NCI-H69 (cell line): ENCODE data around the gene MAB21L1.

Experiments used
- DNase-seq: peaks from one replicate; lab custom pipeline; 2025; lab: John Stamatoyannopoulos, UW

The MAB21L1 gene

DNA sequence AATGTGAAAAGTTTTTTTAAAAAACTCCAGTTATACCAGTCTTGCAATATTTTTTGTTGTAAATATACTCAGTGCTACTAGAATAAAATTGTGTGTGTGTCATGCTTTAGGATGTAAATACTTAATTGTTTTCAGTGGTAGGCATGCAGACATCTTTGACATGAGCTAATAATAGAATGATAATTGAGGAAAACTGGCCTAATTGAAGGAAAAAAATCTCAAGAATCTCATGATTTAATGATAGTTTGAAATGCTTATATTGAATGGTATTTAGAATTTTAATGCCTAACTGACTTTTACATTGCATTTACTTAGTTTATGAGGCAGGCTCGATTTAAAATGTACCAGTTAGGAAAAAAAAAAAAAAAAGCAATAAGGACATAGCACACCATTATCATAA, 3.2 kb upstream of the MAB21L1 start:
- DNase-seq: no peak

DNA sequence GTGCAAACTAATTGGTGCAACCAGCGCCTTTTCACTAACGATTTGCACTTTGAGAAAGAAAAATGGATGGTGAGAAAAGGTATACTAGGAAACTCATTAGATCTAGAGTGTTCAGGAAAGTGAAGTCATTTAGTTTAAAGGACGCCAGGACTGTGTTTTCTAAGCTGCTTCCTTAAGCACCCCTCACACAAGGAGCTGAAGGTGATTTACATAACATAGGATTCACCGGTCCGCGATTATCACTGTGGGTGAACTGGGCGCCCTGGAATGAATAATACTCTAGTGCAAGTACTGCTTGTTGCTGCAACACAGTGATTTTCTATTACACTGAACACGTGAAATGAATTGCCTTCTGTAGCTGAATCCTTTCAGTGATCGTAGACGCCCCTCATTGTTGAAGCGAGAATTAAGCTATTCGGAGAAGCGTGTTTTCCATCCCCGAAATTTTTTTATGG, 2.6 kb upstream of the MAB21L1 start:
- DNase-seq: no peak

DNA sequence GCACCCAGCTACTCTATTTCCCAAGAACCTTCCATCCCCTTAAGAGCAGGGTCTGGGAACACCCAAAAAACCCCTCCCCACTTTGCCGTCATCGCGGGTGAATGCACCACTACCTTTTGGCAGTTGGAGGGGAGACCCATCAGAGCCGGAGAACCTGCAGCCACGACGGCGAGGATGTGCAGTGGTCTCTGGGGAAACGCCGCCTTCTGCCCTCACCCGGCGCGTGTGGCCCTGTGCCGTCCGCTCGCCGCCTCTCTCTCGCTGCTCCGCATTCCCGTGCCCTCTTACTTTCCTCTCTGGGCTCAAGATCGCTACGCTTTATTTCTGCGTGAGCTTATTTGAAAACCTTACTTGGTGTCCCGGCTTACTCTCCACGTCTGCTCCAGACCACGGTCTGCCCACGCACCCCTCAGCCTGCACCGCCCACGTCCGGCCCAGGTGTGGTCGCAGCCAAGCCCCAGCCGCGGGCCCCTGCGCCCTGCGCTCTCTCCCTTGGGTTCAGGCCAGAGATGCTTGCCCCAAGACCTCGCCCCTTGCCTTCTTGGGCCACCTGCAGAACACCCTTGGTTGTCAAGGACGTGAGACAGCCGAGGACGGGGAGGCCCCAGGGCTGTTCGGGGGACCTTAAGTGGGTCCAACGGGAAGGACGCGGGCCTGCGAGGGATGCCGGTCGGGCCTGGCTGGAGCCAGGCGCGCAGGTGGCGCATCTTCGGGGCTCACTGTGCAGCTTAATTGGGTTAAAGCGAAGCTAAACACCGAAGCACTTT, 2.0 kb upstream of the MAB21L1 start:
- no peak for DNase-seq

DNA sequence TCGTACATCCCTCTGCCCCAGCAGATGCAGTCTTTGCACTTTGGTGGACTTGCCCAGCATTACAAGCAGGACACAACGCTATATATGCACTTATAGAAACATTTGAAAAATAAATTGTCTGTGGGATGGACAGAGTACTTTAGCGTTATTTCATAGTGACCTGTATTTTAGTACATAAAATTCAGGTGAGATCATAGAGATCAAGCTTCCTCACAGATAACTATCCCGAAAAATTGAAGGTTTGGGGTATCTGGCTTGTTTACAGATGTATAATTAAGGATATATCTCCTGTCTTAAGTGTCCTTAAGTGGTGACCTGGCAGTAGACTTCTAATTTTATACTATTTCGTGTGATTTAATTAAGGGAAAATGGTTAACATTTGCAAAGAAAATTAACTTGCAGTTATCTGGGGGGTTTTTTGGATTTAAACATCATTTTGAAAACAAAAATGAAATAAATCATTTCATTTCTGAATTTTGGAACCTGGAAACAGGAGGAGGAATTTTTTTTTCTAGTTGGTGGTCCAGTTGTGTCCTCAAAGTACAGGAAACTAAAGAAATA, 977 bp upstream of the MAB21L1 start:
- peak; percentile 2 for DNase-seq

DNA sequence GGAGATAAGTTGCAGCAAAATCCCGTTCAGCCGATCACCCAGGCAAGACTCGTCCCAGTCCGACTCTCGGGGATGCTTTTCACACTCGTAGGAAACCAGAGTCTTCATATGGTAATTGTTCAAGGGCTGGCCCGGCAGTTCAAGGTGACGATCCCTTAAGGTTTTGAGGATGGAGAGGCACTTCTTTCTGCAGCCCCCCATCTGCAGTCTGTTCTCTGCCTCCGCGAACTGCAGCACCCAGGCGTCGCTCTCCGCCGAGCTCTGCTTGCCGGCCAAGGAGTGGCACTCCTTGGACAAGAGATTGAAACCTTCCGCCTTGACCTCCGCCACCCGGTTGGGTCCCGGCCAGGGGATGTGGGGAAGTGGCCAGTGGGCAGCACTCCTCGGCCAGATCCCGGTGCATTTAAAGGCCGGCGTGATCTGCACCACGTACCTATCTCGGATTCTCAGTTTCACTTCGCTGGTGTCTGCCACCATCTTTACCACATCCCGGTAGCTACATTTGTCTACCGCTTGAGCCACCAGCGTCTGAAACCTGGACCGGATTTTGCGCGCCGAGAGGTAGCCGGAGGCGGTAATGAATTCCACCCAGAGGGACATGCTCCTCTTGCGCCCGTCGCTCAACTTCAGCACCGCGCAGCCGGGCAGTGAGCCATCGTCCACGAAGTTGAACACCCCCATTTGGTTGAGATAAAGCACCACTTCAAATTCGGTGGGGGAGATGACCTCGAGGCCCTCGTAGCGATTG, 1.1 kb downstream of the MAB21L1 start:
- DNase-seq: no peak

DNA sequence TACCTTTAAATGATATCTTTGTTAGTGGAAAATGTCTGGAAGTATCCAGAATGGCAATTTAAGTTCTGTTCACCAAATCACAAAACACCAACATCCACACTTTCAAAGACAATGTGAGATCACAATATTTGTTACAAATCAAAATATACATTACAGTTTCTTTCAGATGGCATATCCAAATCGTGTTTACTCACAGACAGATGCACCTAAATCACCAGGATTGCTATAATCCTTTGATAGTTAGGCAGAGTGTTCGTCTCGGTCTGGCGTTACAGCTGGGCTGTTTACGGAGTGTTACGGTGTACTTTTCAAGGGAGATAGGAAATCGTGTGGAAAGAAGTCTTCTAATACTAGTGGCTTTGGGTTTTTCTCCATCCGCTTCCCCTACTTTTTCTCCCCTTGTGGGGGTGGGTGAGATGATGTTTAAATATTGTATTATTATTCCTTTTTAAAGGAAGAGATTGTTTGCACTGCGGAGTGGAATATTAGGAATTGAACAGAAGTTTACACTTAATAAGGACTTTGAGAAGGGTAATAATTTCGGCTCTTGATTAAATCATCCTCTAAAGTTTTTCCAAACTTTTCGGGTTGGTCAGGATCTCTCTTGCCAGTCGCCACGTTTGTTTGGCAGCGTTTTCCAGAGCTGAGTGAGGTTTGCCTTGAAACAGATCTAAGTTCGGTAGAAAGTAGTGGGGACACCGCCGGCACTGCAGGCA, 1.8 kb downstream of the MAB21L1 start:
- no peak for DNase-seq

DNA sequence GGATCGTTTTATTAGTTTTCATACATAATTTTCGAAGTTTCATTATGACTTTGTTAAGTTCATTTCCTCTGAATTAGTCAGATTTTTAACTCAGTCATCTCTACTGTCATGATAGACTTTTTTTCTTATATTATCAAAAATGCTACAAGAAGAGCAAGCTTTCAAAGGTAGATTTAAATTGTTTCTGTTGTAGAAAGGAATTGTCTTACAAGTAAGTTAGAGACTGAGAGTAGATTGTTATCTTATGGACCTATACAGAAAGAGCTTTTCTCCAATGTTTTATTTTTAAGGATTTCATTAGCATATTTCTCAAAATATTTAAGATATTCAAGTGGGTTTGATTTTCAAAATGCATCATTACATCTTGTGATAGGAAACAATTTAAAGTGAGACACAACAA, 2.7 kb downstream of the MAB21L1 start:
- DNase-seq: no peak

DNA sequence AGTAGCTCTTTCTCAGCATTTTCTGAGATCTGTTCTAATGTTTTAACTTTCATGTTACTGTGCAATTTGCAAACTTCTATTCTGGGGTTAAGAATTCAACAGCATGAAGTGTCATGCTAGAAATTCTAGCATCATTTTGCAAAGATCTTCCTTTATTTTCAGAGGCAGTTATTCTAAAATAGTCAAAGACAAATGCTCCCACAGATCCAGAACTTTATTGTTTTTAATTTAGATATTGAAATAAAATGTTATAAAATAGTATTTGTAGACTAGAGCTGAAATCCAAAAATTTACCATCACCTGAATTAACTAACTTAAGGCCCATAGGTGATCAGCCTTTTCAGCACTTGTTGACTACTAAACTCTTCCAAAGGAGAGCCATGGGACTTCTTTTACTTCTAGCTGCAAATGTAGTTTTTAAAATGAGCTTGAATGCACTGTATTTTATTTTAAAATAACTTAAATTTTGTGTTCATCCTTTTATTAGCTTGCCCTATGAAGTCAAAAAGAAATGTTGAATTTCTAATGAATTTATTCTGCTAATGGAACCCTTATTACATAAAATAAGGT, 3.2 kb downstream of the MAB21L1 start:
- DNase-seq: no peak

DNA sequence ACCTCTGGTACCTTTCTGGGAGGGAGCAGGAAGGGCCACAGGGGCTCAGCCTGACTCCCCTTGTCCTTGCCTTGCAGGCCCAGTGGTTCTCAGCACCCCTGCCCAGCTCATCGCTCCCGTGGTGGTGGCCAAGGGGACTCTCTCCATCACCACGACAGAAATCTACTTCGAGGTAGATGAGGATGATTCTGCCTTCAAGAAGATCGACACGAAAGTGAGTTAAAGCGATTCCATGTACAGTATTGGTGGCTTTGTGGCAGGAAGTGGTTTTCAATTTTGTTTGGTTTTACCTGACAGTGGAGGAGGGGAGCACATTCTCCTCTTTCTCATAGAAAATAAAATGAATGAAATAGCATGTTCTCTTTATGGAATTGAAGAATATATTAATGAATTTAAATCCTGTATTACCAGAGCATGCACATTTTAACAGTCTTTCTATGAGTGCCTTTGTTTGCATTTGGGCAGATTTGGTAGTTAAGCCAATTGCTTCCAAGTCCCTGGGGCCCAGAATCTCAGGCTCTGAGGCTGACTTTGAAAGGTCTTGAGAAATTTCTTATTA, 4.1 kb downstream of the MAB21L1 start:
- peak; percentile 1 for DNase-seq

DNA sequence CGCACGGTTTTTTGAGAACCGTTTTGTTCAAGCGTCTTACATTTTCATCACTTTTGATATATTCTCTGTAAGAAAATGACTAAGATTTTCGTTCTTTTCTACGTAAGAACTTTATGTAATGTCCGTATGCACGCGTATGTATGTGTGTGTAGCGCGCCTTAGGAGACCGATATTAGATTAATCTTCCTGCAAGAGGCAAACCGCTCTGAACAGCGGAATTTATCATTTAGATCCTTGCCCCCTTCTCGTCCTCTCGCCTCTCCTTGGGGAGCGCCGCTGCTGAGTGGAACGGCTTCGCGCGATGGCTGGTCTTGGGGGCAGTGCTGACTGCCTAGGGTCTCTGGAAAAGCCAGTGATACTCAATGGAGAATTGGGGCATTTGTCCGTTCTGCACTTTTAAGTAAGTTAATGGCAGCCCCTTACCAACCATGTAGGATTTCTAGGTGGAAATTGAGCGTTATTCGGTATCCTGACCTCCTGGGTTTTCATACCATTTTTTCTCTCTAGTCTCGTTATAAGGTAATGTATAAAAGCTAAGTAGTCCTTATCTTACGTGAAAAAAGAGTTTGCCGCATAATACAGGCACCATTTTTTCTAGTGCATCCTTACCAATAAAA, 4.7 kb downstream of the MAB21L1 start:
- no peak for DNase-seq

DNA sequence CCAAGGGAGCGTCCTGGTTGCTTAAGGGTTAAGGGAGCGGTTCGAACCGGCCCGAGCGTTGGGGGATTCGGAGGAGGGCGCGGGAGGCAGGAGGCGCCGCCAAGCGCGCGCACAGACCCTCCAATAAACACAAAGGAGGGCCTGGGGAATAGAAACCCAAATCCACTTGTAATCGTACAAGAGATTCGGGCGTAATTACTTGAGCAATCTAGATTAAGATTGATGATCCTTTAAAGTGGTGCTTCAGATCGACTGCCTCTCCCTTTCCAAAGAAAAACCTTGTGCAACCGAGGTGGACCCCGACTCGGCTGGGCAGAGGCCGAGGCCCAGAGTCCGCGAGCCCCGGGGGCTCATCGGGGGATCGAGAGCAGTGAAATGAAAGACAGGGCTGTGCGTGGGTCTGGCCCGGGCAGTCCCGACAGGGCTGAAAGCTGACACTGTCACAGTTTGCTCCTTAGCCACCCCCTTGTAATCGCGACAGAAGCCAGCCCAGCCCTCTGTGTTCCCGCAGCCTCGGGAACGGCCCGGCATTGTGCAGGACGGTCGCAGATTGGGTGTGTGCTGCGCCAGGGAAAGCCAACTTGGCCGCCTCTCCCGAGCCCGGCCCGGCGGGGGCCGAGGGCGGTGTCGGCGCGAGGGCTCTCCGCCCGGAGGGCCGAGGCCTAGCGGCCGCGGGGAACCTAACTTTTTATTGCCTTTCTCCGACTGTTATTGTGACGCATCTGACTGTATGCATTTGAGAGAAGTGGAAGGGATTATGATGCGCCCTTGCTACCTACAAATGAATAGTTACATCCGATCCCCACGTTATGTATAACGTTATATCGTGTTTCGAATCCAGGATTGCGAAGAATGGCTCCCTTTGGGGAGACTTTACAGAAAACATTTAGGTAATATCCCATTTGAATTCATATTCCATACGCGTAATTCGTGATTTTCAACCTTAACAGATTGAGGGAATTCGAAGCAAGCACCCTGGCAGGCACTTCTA, 5.5 kb downstream of the MAB21L1 start:
- DNase-seq: no peak

DNA sequence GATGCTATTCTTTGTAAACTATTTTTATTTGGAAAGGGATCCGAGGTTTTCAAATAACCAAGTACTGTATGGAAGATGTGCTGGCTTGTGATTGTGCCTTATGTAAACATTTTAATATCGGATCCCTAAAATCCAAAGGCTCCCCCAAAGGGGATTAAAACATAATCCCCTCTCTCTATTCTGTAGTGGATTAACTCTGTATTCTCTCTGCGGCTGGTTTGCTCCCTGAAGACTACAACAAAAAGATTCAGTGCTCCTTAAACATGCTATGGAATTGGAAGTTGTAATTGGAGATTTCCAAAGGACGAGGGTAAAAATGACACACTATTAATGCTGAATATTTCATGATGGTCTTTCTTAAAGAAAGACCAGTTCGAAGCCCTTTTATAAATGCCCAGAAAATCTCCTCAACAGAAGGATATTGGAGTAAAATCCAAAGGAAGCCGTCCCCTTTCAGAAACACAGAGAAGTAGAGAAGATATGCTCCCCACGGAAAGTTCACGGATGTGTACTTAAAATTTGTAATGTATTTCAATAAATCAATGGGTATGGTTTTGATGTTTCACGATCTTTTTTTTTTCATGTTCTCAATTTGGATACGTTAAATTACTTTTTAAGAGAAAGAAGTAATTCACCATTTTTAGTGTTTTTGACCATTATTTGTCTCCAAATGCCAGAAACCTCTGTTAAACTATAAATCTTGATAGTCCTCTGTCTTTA, 6.5 kb downstream of the MAB21L1 start:
- DNase-seq: no peak

DNA sequence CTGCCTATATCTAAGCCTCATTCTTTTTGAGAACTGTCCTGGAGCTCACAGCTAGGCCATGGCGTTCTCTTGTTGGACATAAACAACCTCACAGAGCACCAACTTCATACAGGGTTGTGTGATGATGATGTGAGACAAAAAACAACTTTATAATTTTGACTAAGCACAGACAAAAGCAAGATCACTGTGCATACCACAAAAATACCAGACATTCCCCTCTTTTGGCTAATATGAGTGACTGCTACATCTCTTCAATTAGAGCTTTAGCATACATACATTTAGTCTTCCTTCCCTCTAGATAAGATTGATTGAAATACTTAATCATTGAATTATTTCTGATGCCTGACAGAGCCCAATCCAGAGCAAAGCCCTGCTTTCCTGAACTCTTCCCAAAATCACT, 8.3 kb downstream of the MAB21L1 start:
- DNase-seq: no peak

DNA sequence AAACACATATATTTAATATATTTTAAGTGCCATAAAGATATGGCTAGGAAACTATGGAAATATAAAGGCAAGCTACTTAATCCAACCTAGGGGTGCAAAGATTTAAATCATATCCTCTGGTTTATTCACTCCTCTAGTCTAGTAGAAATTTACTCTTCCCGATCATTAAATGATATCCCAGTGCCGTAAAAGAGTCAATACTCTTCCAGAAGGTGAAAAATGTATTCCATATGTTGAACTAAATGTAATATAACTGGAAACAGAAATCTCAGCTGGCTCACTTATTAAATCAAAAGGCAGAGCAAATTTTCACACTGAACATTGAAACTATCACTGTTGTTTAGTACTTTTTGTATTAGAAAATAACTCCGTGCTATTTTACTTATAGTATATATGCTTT, 11.1 kb downstream of the MAB21L1 start:
- DNase-seq: no peak

DNA sequence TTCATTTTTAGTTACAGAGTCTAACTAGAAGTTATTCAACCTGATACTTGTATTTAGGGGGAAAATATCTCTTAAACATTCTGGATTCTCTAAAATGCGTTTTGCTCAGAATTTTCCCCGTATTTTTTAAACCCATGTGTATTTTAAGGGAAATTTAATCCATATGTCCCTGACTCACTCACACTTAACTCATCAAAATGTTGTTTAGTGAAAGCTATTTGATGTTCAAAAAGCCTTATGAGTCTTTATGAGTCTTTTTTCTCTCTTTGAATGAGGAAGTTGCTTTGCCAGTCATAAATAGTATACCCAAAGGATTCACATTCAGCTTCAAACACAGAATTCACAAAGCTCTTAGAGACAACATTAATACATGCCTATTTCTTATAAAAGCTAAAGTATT, 16.4 kb downstream of the MAB21L1 start:
- DNase-seq: no peak

DNA sequence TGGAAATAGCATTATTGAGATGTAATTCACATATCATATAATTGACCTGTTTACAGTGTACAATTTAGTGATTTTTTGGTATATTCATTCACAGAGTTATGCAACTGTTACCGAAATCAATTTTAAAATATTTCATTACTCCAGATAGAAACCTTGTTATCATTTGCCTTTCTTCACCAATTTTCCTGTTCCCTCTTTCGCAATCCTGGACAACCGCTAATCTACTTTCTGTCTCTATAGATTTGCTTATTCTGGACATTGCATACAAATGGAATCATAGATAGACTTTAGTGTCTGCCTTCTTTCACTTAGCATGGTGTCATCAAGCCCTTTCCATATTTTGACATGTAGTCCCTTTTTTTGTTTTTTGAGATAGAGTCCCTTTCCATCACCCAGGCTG, 19.2 kb downstream of the MAB21L1 start:
- DNase-seq: no peak

DNA sequence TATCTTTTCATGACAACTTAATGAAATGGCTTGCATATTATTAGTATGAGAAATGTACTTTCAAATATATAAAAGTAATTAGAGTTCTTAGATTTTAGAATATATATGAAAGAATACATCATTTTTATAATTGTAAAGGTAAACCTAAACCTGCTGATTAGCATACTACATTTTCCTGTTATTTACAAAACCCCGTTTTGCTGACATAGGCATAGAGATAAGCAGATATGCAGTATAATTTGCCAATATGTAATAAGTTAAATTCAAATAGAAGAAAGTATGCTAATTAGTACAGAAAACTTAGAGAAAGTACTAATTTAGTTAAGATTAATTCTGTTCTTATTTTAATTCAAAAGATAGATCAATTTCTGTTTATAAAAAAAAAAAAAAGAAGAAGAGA, 21.5 kb downstream of the MAB21L1 start:
- no peak for DNase-seq

DNA sequence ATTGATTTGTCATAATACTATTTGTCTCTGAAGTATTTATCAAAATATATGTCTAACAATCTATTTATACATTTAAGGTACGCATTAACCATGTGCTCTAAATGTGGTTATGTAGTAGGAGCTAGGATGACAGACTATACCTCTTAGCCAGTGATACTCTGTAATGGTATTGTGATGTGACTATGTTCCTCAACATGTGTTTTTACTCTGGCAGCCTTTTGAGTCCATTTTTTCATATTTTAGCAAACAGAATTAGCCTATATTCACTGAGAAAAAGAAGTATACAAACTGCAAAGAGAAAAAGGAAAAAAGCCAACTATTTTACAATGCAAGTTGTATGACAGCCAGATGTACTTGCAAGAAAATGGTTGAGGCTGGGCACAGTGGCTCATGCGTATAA, 26.7 kb downstream of the MAB21L1 start:
- no peak for DNase-seq

DNA sequence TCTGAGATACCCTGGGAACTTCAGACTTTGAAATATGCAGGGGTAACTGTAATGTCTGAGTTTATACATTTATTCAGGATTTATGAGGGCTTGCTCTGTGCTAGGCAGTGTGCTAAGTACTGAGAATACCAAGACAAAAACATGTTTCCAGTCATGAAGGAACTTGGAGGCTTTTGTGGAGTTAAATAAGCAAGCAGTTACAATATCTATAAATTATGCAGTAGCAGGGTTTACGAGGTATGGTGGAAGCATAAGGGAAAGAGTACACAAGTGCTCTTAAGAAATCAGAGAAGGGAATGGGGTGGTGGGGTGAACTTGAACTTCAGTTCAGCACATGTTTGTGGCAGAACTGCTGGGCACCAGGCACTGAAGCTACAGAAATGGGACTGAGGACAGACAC, 28.0 kb downstream of the MAB21L1 start:
- peak; percentile 8 for DNase-seq
